Breast epithelium (tissue), 4 donors: ENCODE data around the gene SCAI. TPM values are rescaled to one million over a fixed set of nuclear protein-coding genes. Genes with fewer than 3 reads are reported as not detected.
"Not testable (repeated sequence)": the region's sequence is repeated elsewhere in the genome, so short reads cannot be mapped to it uniquely, and the experiment has no call there.

Source experiments
- DNase-seq, 2 donors: peaks; one replicate each; pipeline ENCODE4 v3.0.0-alpha.2; 2019; ENCODE audit warnings: low spot score in 2 of 2
- H3K27ac ChIP-seq, 2 donors: fragments of 200-600 bp; sonication (generic) in 1 of 2; one replicate each; pipeline ENCODE4 v1.5.1; 2016 to 2019; ENCODE audit warnings: mild to moderate bottlenecking in 1 of 2
- H3K27me3 ChIP-seq, 2 donors: fragments of 200-600 bp; sonication (generic) in 1 of 2; one replicate each; pipeline versions ENCODE4 v1.5.1 to v1.6.0; 2017 to 2019; ENCODE audit warnings: control low read depth in 1 of 2, mild to moderate bottlenecking in 1 of 2
- H3K36me3 ChIP-seq: fragments of 200-600 bp; one replicate; pipeline ENCODE4 v1.5.1; 2019
- H3K4me1 ChIP-seq, 2 donors: fragments of 200-600 bp; sonication (generic); one replicate each; pipeline ENCODE4 v1.5.1; 2016 to 2019; ENCODE audit warnings: control low read depth in 1 of 2
- H3K4me3 ChIP-seq, 3 donors: fragments of 200-600 bp; sonication (generic); 1 replicate in 2 of 3; 2 replicates in 1 of 3; pipeline ENCODE4 v1.5.1; 2016 to 2019; ENCODE audit warnings: mild to moderate bottlenecking in 3 of 3, moderate library complexity in 2 of 3
- H3K9me3 ChIP-seq, 2 donors: fragments of 200-600 bp; sonication (generic) in 1 of 2; one replicate each; pipeline ENCODE4 v1.5.1; 2016 to 2019; ENCODE audit warnings: control low read depth in 1 of 2
- CTCF ChIP-seq, 3 donors: fragments of 450-650 bp; IDR thresholded peaks; one replicate each; pipeline ENCODE4 v1.5.1; 2016 to 2017; ENCODE audit warnings: antibody characterized with exemption in 3 of 3, mild to moderate bottlenecking in 3 of 3, moderate library complexity in 3 of 3
- POLR2A ChIP-seq: fragments of 450-650 bp; IDR thresholded peaks from one replicate; pipeline ENCODE4 v1.6.1; 2016; ENCODE audit warnings: antibody characterized with exemption, mild to moderate bottlenecking, moderate library complexity
- POLR2AphosphoS5 ChIP-seq, 3 donors: sonication (generic); formaldehyde crosslinking; IDR thresholded peaks; one replicate each; pipeline ENCODE4 v1.6.1; 2017; ENCODE audit warnings: antibody characterized with exemption in 3 of 3
- intact Hi-C: fragments of 100-400 bp; cut with DNase I; formaldehyde crosslinking; loops from one replicate; pipeline ENCODE4 v1.15.1; 2023; ENCODE audit warnings: low total_unique reads
- total RNA-seq, 3 donors: library from RNA; depleted of rRNA; stranded (reverse); fragments of >200 nt; gene quantifications; one replicate each; pipeline ENCODE4 v1.1.0, GENCODE V29; 2016

The SCAI gene
- total RNA-seq, 3 donors from 2014 or later = 9.3 to 12.9 (median 11.5) TPM

DNA sequence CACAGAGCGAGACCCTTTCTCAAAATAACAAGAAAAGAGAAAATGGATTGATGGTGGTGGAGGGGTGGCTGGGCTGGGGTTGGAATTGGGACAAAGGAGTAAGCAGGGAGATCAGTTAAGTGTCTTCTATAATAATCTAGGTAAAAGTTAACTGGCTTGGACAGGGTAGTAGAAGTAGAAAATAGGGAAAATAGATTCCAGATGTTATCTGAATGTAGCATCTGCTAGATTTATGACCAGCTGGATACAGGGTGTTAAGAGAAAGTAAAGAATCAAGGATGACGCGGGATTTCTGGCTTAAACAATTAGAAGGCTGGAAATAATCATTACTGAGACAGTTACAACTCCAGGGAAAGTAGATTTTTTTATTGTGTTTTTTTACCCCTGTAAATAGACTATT lies 33.3 kb upstream of the SCAI start:
- intact Hi-C loops = no loop called here
- Histone ChIP-seq H3K27ac (peak overlapping the region in 1 of 2 donors; percentile 49), H3K36me3 (no peaks in the 10 kb centered on the region), H3K9me3 (no peaks in the 10 kb centered on the region), H3K27me3 (no peaks in the 10 kb centered on the region), H3K4me3 (peak overlapping the region in 2 of 3 donors; percentile 11 to 39), H3K4me1 (no peaks in the 10 kb centered on the region)
- no peak for DNase-seq
- TF ChIP-seq CTCF (IDR thresholded peaks at IDR 0.05) (no peak), POLR2A (no peak), POLR2AphosphoS5 (IDR thresholded peaks at IDR 0.05) (no peak)

DNA sequence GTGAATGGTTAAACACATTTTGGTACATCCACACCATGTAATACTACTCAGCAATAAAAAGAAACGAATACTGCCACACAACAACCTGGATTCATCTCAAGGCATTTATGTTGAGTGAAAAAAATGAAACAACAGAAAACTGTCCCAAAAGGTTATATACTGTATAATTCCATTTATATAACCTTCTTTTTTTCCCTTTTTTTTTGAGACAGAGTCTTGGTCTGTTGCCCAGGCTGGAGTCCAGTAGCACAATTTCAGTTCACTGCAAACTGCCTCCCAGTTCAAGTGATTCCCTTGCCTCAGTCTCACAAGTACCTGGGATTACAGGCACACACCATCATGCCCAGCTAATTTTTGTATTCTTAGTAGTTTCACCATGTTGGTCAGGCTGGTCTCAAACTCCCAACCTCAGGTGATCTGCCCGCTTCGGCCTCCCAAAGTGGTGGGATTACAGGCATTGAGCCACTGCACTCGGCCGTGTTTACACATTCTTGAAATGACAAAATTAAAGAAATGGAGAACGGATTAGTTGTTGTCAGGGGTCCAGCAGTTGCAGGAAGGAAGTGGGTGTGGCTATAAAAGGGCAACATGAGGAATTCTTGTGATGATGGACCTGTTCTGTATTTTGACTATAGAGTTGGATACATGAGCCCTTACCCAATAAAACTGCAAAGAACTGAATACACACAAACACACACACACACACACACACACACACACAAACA lies 28.9 kb upstream of the SCAI start:
- TF ChIP-seq CTCF (IDR thresholded peaks at IDR 0.05) = no peak
- no peak for TF ChIP-seq POLR2A
- TF ChIP-seq POLR2AphosphoS5 (IDR thresholded peaks at IDR 0.05) = no peak
- intact Hi-C loops = no loop called here
- no peaks in the 10 kb centered on the region for H3K27me3 ChIP-seq
- H3K27ac ChIP-seq = no peak overlapping the region
- DNase-seq = no peak
- no peak overlapping the region for H3K4me3 ChIP-seq
- no peaks in the 10 kb centered on the region for H3K36me3 ChIP-seq
- no peaks in the 10 kb centered on the region for H3K4me1 ChIP-seq
- no peaks in the 10 kb centered on the region for H3K9me3 ChIP-seq

GRCh38 chr9:125169895-125170294 lies 26.6 kb upstream of the SCAI start:
- Histone ChIP-seq H3K36me3 (no peaks in the 10 kb centered on the region), H3K4me1 (no peaks in the 10 kb centered on the region), H3K9me3 (no peaks in the 10 kb centered on the region), H3K27ac (no peak overlapping the region), H3K27me3 (no peaks in the 10 kb centered on the region), H3K4me3 (no peak overlapping the region)
- TF ChIP-seq POLR2A = no peak
- TF ChIP-seq CTCF (IDR thresholded peaks at IDR 0.05) = no peak
- no peak for TF ChIP-seq POLR2AphosphoS5 (IDR thresholded peaks at IDR 0.05)
- DNase-seq = no peak
- intact Hi-C loops = no loop called here

DNA sequence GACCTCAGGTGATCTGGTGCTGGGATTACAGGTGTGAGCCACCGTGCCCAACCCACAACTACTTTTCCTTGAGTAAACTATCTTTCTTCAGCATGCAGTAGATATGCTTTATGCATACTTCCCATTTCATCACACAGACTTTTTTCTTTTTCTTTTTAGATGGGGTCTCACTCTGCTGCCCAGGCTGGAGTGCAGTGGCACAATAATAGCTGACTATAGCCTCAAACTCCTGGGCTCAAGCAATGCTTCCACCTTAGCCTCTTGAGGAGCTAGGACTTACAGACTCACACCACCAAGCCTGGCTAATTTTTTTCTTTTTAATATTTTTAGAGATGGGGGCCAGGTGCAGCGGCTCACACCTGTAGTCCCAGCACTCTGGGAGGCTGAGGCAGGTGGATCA lies 23.4 kb upstream of the SCAI start:
- H3K36me3 ChIP-seq = no peaks in the 10 kb centered on the region
- H3K4me1 ChIP-seq = no peaks in the 10 kb centered on the region
- intact Hi-C loops = no loop called here
- no peaks in the 10 kb centered on the region for H3K9me3 ChIP-seq
- DNase-seq = no peak
- no peak overlapping the region for H3K27ac ChIP-seq
- H3K4me3 ChIP-seq = no peak overlapping the region
- TF ChIP-seq POLR2A (no peak), CTCF (IDR thresholded peaks at IDR 0.05) (no peak), POLR2AphosphoS5 (IDR thresholded peaks at IDR 0.05) (no peak)
- no peaks in the 10 kb centered on the region for H3K27me3 ChIP-seq

DNA sequence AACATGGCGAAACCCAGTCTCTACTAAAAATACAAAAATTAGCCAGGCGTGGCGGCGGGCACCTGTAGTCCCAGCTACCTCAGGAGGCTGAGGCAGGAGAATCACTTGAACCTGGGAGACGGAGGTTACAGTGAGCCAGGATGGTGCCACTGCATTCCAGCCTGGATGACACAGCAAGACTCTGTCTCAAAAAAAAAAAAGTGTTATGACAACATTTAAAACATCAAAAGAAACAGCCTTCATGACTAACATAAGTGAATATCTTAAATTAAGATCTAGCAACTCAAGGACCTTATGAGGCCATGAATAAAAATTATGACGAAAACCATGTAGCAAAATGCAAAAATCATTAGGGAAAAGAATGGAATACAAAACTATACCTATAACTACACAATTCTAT lies 19.6 kb upstream of the SCAI start:
- H3K9me3 ChIP-seq, intact Hi-C loops, H3K4me3 ChIP-seq, H3K4me1 ChIP-seq, DNase-seq, H3K36me3 ChIP-seq, H3K27me3 ChIP-seq, H3K27ac ChIP-seq: not testable (repeated sequence)
